ENCODE data around the gene GPR27.
A peak's percentile ranks its signal among the peaks of the same experiment; 100 is the strongest.

The GPR27 gene

GRCh38 chr3:71780430-71780829 is 26.8 kb downstream of the GPR27 start:
- TF ChIP-seq CTBP1 (IDR thresholded peaks at IDR 0.05; ENCODE audit: borderline replicate concordance) (no peak), SP1 (IDR thresholded peaks at IDR 0.05) (no peak), SUZ12 (IDR thresholded peaks at IDR 0.05) (no peak), PKNOX1 (IDR thresholded peaks at IDR 0.05) (no peak), TARDBP (IDR thresholded peaks at IDR 0.05) (no peak), NFRKB (IDR thresholded peaks at IDR 0.05) (no peak), L3MBTL2 (conservative IDR thresholded peaks at IDR 0.05) (no peak), HDGF (IDR thresholded peaks at IDR 0.05; ENCODE audit: borderline replicate concordance) (no peak), ARNT (IDR thresholded peaks at IDR 0.05) (no peak), FOXK2 (IDR thresholded peaks at IDR 0.05) (no peak), BHLHE40 (IDR thresholded peaks at IDR 0.05; ENCODE audit: borderline replicate concordance) (no peak), ELF4 (IDR thresholded peaks at IDR 0.05) (no peak), LEF1 (IDR thresholded peaks at IDR 0.05; ENCODE audit: borderline replicate concordance) (no peak), FOXM1 (IDR thresholded peaks at IDR 0.05; ENCODE audit: borderline replicate concordance) (no peak), ZNF384 (IDR thresholded peaks at IDR 0.05) (no peak), FOXA1 (IDR thresholded peaks at IDR 0.05) (no peak)
- CTCF ChIA-PET, result no interaction called here
- no peak for DNase-seq (ENCODE audit: extremely low spot score)
- POLR2A ChIA-PET, result no interaction called here

DNA sequence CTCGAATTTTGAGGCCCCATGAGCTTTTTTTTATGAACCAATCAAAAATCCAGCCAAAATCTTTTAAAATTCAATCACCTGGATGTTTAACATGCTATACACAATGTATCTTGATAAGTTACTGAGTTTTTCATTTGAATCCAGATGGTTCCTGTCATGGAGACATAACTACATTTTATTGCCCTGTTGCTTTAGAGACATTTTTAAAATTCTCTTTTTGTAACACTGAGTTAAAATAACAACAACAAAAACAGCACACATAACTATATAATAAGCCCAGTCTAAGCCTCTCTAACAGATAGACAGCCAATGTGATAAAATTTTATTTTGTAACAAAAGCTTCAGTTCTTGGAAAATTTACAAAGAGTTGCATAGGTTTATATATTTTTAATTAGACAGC is 29.5 kb downstream of the GPR27 start:
- TF ChIP-seq FOXM1 (IDR thresholded peaks at IDR 0.05; ENCODE audit: borderline replicate concordance), result no peak
- ChIA-PET CTCF (interaction anchor here (0.6 to 0.7 kb wide), 2 partner anchors 27 to 964 kb away, joined by 3 read pairs; no protein-coding TSS in a partner anchor), POLR2A (no interaction called here)

GRCh38 chr3:71784201-71784913 is 30.7 kb downstream of the GPR27 start:
- no peak for TF ChIP-seq L3MBTL2 (conservative IDR thresholded peaks at IDR 0.05)
- TF ChIP-seq FOXK2 (IDR thresholded peaks at IDR 0.05), result no peak
- no peak for TF ChIP-seq HDGF (IDR thresholded peaks at IDR 0.05; ENCODE audit: borderline replicate concordance)
- TF ChIP-seq ARNT (IDR thresholded peaks at IDR 0.05), result no peak
- TF ChIP-seq NFRKB (IDR thresholded peaks at IDR 0.05), result no peak
- no peak for TF ChIP-seq FOXA1 (IDR thresholded peaks at IDR 0.05)
- TF ChIP-seq SP1 (IDR thresholded peaks at IDR 0.05), result no peak
- ChIA-PET POLR2A (no interaction called here), CTCF (interaction anchor here (0.7 kb wide), 1 partner anchor 26 kb away, joined by 3 read pairs; no protein-coding TSS in a partner anchor)
- DNase-seq (ENCODE audit: extremely low spot score), result no peak

More for the DNA sequence above, 29.5 kb downstream of the GPR27 start:
- DNase-seq (ENCODE audit: extremely low spot score), result no peak

GRCh38 chr3:71784914-71785531 is 31.4 kb downstream of the GPR27 start, which contains the start of gene PROK2:
Gene PROK2 (minus strand): TSS chr3:71785148. CDS start chr3:71785052, 96 bp downstream.
- no peak for TF ChIP-seq SUZ12 (IDR thresholded peaks at IDR 0.05)
- TF ChIP-seq TARDBP (IDR thresholded peaks at IDR 0.05), result no peak
- TF ChIP-seq FOXK2 (IDR thresholded peaks at IDR 0.05), result no peak
- TF ChIP-seq ARNT (IDR thresholded peaks at IDR 0.05), result peak; percentile 62
- TF ChIP-seq FOXA1 (IDR thresholded peaks at IDR 0.05), result no peak
- no peak for TF ChIP-seq ZNF384 (IDR thresholded peaks at IDR 0.05)
- no peak for TF ChIP-seq SP1 (IDR thresholded peaks at IDR 0.05)
- TF ChIP-seq PKNOX1 (IDR thresholded peaks at IDR 0.05), result no peak
- TF ChIP-seq FOXM1 (IDR thresholded peaks at IDR 0.05; ENCODE audit: borderline replicate concordance), result peak; percentile 52; the same call in 1 of the 2 replicates
- no peak for TF ChIP-seq CTBP1 (IDR thresholded peaks at IDR 0.05; ENCODE audit: borderline replicate concordance)
- TF ChIP-seq NFRKB (IDR thresholded peaks at IDR 0.05), result no peak
- TF ChIP-seq BHLHE40 (IDR thresholded peaks at IDR 0.05; ENCODE audit: borderline replicate concordance), result no peak
- no peak for TF ChIP-seq LEF1 (IDR thresholded peaks at IDR 0.05; ENCODE audit: borderline replicate concordance)
- peak; percentile 86 for TF ChIP-seq L3MBTL2 (conservative IDR thresholded peaks at IDR 0.05)
- peak; percentile 55 for DNase-seq (ENCODE audit: extremely low spot score)
- CTCF ChIA-PET, result no interaction called here
- POLR2A ChIA-PET, result no interaction called here

DNA sequence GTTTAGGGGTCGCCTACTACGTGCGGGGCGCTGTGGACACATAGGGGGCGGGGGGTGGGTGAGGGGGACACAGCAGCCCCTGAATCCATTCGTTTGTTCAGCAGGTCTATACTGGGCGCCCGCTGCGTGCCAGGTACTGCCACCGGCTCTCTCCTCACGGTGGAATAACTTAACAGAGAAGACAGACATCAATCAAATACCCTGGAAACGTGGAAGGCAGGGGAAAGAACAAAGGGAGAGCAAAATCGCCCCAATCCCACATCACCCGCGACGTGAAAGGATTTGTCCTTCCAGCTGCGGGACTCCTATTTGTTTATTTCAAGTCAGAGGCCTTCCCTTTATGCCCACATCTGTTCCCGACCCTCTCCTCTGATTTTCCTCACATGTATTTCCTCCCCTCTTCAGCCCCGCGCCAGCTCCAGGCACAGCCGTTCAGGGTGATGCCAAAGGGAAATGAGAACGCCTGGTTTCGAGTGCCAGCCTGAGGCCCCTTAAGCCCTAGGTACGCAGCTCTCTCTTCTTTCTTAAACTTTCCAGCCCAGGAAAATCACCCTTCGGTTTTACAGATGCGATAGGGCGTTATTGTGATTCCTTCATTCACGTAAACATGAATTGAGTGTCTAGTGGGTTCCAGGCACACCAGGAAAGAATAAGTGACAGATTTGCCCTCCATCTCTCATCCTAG is 32.0 kb downstream of the GPR27 start:
- TF ChIP-seq BHLHE40 (IDR thresholded peaks at IDR 0.05; ENCODE audit: borderline replicate concordance) (no peak), HDGF (IDR thresholded peaks at IDR 0.05; ENCODE audit: borderline replicate concordance) (no peak), CTBP1 (IDR thresholded peaks at IDR 0.05; ENCODE audit: borderline replicate concordance) (no peak), TARDBP (IDR thresholded peaks at IDR 0.05) (no peak), PKNOX1 (IDR thresholded peaks at IDR 0.05) (no peak), L3MBTL2 (conservative IDR thresholded peaks at IDR 0.05) (no peak), FOXM1 (IDR thresholded peaks at IDR 0.05; ENCODE audit: borderline replicate concordance) (no peak), ELF4 (IDR thresholded peaks at IDR 0.05) (no peak), FOXK2 (IDR thresholded peaks at IDR 0.05) (no peak), ARNT (IDR thresholded peaks at IDR 0.05) (no peak), SUZ12 (IDR thresholded peaks at IDR 0.05) (no peak), NFRKB (IDR thresholded peaks at IDR 0.05) (no peak), LEF1 (IDR thresholded peaks at IDR 0.05; ENCODE audit: borderline replicate concordance) (no peak), SP1 (IDR thresholded peaks at IDR 0.05) (no peak), ZNF384 (IDR thresholded peaks at IDR 0.05) (no peak)
- CTCF ChIA-PET, result no interaction called here
- no peak for DNase-seq (ENCODE audit: extremely low spot score)
- POLR2A ChIA-PET, result no interaction called here

Measured in HEK293T (cell line).